Ectodermal cell (in vitro differentiated cells): ENCODE measurements around the gene GRID1.
A peak's percentile ranks its signal among the peaks of the same experiment; 100 is the strongest.
"Not testable (repeated sequence)": the region's sequence is repeated elsewhere in the genome, so short reads cannot be mapped to it uniquely, and the experiment has no call there.

Experiments used
- H3K27ac ChIP-seq: 2 replicates; pipeline ENCODE4 v1.7.0; 2013; ENCODE audit warnings: mild to moderate bottlenecking, low read depth, low read length; ENCODE audit not compliant: insufficient read depth, poor library complexity, severe bottlenecking
- H3K27me3 ChIP-seq: 2 replicates; pipeline ENCODE4 v1.7.0; 2013; ENCODE audit warnings: mild to moderate bottlenecking, low read length; ENCODE audit not compliant: insufficient read depth, control insufficient read depth, poor library complexity, severe bottlenecking
- H3K36me3 ChIP-seq: one replicate; pipeline ENCODE4 v1.7.0; 2013; ENCODE audit warnings: low read length; ENCODE audit not compliant: control insufficient read depth, insufficient read depth
- H3K4me1 ChIP-seq: one replicate; pipeline ENCODE4 v1.7.0; 2013; ENCODE audit warnings: low read length; ENCODE audit not compliant: control insufficient read depth, insufficient read depth
- H3K4me3 ChIP-seq: 2 replicates; pipeline ENCODE4 v1.7.0; 2013; ENCODE audit warnings: low read depth, low read length, control low read depth; ENCODE audit not compliant: insufficient read depth
- H3K9me3 ChIP-seq: 2 replicates; pipeline ENCODE4 v1.7.0; 2013; ENCODE audit warnings: mild to moderate bottlenecking, low read length, moderate library complexity; ENCODE audit not compliant: control insufficient read depth
- WGBS, 2 experiments: methylation state at CpG; one replicate each; pipeline ENCODE4 v1.1.7; 2013; ENCODE audit warnings: missing lambda C conversion rate in 2 of 2; 5-methylcytosine and 5-hydroxymethylcytosine counted together

GRID1 gene

DNA sequence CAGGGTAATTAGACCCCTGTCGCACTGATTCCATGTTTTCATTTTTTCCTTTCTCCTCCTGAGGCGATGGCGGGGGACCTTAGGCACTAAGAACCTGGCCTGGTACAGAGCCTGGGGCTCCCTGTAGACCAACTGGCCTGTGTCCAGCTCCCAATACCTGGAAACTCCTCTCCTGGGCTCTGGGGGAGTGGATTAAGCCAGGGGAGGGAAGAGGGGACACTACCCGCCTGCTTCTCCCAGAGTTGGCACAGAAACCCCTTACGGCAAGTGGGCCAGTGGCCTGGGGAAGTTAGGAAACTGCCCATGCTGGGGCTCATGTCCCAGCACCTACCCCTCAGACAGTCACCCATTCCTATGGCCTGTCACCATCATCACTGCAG, 121.6 kb downstream of the GRID1 start:
- no peak overlapping the region for H3K27ac ChIP-seq
- H3K4me1 ChIP-seq, result peaks cover 6% of the 10 kb centered on the region
- H3K36me3 ChIP-seq, result no peaks in the 10 kb centered on the region
- H3K9me3 ChIP-seq, result no peaks in the 10 kb centered on the region
- WGBS, 2 experiments, result 92 to 96% methylated on average over 5 of the region's 5 CpGs
- no peaks in the 10 kb centered on the region for H3K27me3 ChIP-seq
- no peak overlapping the region for H3K4me3 ChIP-seq

DNA sequence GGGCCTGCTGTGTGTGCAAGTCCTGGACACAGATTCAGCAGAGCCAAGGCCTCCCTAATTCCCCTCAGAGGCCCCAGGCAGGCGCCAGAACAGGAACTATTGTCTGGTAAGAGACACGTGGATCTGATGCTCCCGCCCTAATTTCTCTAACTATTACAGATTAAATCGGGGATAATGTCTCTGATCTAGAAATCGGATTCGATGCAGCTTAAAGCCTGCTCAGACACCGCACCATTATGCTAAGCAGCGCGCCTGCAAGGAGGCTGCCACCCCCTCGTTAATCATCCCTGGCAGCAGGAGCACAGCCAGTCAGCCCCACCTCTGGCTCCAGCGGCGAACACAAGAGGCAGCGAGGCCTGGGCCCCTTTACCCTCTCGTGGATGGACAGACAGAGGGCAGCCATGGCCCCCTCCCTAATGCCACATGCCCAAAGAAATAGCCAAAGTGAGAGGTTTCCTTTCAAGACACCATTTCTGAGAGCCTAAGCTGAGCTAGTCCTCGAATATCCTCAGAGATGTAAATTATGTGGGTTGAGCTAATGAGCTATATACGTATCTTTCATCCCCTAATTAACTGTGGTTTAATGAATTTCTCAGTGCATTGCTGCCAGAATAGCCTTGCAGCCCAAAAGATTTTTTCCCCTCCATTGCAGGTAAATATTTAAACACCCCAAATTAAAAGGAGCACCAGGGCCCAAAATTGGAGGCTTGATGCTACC, 122.1 kb downstream of the GRID1 start:
- Histone ChIP-seq H3K27ac (no peak overlapping the region), H3K27me3 (no peaks in the 10 kb centered on the region), H3K4me3 (no peak overlapping the region), H3K9me3 (no peaks in the 10 kb centered on the region), H3K4me1 (peaks cover 6% of the 10 kb centered on the region), H3K36me3 (no peaks in the 10 kb centered on the region)
- WGBS, 2 experiments, result 75% methylated on average over 16 of the region's 16 CpGs

- Histone ChIP-seq H3K27ac (no peak overlapping the region), H3K4me3 (no peak overlapping the region), H3K36me3 (no peaks in the 10 kb centered on the region), H3K4me1 (peaks cover 6% of the 10 kb centered on the region), H3K27me3 (no peaks in the 10 kb centered on the region), H3K9me3 (no peaks in the 10 kb centered on the region)
- WGBS, 2 experiments, result 90 to 93% methylated on average over 10 of the region's 10 CpGs
Measured at GRCh38 chr10:86243651-86244155, 122.9 kb downstream of the GRID1 start.

DNA sequence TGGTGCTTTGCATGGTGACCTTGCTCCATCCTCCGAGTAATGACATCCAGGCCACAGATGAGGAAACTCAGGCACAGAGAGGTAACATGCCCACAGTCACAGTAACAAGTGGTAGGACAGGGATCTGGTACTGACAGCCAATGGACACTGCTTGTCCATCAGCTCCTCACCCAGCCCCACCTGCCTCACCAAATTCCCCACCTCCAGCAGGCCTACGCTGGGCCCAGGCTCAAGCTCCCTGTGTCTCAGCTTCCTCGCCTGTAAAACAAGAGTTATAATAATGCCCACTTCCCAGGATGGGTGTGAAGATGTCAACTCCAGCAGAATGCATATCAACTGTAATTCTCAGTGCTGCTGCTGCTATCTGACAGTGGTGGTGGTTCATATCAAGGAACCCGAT, 123.8 kb downstream of the GRID1 start:
- no peaks in the 10 kb centered on the region for H3K27me3 ChIP-seq

GRCh38 chr10:86238089-86238488, 128.5 kb downstream of the GRID1 start:
- H3K27ac ChIP-seq, H3K4me3 ChIP-seq, H3K27me3 ChIP-seq, H3K9me3 ChIP-seq, H3K36me3 ChIP-seq: not testable (repeated sequence)
- WGBS, 2 experiments, result 38 to 46% methylated on average over 2 of the region's 2 CpGs
- peaks cover 23% of the 10 kb centered on the region for H3K4me1 ChIP-seq

More for the DNA sequence above, 123.8 kb downstream of the GRID1 start:
- Histone ChIP-seq H3K27ac (no peak overlapping the region), H3K4me3 (no peak overlapping the region), H3K36me3 (no peaks in the 10 kb centered on the region), H3K9me3 (no peaks in the 10 kb centered on the region), H3K4me1 (peaks cover 6% of the 10 kb centered on the region)
- WGBS, 2 experiments, result 94 to 96% methylated on average over 4 of the region's 4 CpGs

- Histone ChIP-seq H3K4me3 (peak overlapping the region; percentile 8), H3K27me3 (no peaks in the 10 kb centered on the region), H3K9me3 (no peaks in the 10 kb centered on the region), H3K27ac (peak overlapping the region; percentile 60), H3K36me3 (no peaks in the 10 kb centered on the region), H3K4me1 (peaks cover 33% of the 10 kb centered on the region)
- WGBS, 2 experiments, result 71 to 76% methylated on average over 11 of the region's 11 CpGs
Measured at GRCh38 chr10:86234541-86235270, 131.9 kb downstream of the GRID1 start.

DNA sequence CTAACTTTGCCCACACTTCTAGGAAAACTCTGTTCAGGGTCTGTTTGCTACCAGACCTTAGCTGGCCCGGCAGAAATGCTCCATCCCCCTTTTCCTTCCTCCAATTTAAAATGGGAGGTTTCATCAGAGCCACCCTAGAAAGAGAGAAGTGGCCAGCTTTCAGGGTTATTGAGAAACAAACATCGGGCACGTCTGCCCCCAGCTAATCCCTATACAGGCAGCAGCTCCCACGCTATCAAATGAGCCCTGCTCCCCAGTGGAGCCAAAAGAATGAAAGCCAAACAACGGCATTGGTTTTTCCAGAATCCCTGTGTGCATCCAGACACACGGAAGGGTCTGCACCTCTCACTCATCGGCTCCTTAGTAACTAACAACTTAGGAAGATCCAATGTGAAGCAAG, 132.5 kb downstream of the GRID1 start:
- Histone ChIP-seq H3K27me3 (no peaks in the 10 kb centered on the region), H3K36me3 (no peaks in the 10 kb centered on the region), H3K4me1 (peaks cover 33% of the 10 kb centered on the region), H3K9me3 (no peaks in the 10 kb centered on the region), H3K4me3 (no peak overlapping the region), H3K27ac (peak overlapping the region; percentile 60)
- WGBS, 2 experiments, result 35 to 41% methylated on average over 7 of the region's 7 CpGs

DNA sequence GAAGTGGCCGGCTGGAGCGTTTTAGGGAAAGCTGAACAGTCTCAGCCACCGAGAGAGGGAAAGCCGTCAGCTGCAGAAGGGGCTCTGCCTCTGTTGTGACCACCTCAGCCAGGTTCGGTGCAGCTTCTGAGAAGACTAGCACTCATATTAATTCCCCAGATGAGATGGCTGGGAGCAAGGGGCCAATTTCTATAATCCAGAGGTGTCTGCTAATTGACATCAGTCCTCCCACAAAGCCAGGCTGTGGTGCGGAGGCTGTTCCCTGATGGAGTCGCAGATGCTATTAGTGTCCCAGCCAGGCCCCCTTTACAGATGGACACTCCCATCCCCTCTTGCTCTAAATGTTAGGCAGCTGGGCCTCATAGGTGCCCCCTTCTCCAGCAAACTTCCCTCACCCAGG, 133.5 kb downstream of the GRID1 start:
- Histone ChIP-seq H3K27me3 (no peaks in the 10 kb centered on the region), H3K36me3 (no peaks in the 10 kb centered on the region), H3K9me3 (no peaks in the 10 kb centered on the region), H3K4me1 (peaks cover 33% of the 10 kb centered on the region), H3K27ac (no peak overlapping the region), H3K4me3 (no peak overlapping the region)
- WGBS, 2 experiments, result 71% methylated on average over 7 of the region's 7 CpGs

GRCh38 chr10:86232644-86233043, 134.0 kb downstream of the GRID1 start:
- Histone ChIP-seq H3K36me3 (no peaks in the 10 kb centered on the region), H3K4me1 (peaks cover 33% of the 10 kb centered on the region), H3K27ac (no peak overlapping the region), H3K4me3 (no peak overlapping the region), H3K9me3 (no peaks in the 10 kb centered on the region), H3K27me3 (no peaks in the 10 kb centered on the region)
- 0 to 23% methylated on average over 1 of the region's 1 CpG for WGBS, 2 experiments

DNA sequence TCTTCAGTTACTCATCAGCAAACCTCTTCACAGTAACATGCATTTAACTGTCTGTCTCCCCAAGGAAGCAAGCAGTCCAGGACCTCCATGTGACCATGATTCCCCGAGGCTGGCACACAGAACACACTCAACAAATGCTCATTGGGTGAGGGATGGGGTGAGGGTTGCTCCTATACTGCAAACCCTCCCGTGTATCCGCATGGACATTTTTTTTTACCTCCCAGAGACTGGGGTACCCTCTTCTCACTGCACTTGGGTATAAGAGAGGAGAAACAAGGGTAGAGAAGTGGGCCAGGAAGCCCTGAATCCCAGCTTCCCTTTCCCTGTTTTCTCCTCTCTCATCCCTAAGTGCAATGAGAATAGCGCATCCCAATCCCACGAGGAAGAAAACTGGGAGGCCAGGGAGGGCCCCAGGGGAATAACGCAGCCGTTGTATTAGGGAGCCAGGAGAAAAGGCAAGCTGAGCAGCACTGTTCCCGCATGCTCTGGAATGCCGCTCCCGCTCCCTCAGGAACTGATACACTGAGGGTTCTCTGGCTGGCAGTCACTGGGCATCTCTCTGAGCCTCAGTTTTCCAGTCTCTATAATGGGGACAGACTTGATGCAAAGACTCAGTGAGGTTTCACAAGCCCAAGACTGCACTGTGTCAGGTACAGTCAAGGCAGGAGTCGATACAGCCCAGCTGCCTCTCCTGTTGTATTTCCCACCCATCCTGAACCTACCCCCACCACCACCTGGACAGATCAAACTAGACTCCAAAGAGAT, 134.6 kb downstream of the GRID1 start:
- H3K9me3 ChIP-seq, result no peaks in the 10 kb centered on the region
- 69 to 78% methylated on average over 9 to 11 of the region's 11 CpGs for WGBS, 2 experiments
- H3K27ac ChIP-seq, result no peak overlapping the region
- no peaks in the 10 kb centered on the region for H3K27me3 ChIP-seq
- no peaks in the 10 kb centered on the region for H3K36me3 ChIP-seq
- H3K4me1 ChIP-seq, result peaks cover 33% of the 10 kb centered on the region
- no peak overlapping the region for H3K4me3 ChIP-seq
